HG02642 (cell line): ENCODE data around the gene TBC1D4.
A peak's percentile ranks its signal among the peaks of the same experiment; 100 is the strongest.

Experiments used
- ATAC-seq: cut with Tn5 transposase; IDR thresholded peaks from one replicate; pipeline ENCODE4 v1.9.1; 2021; ENCODE audit warnings: mild to moderate bottlenecking; ENCODE audit not compliant: unreplicated experiment, poor library complexity

TBC1D4 gene

DNA sequence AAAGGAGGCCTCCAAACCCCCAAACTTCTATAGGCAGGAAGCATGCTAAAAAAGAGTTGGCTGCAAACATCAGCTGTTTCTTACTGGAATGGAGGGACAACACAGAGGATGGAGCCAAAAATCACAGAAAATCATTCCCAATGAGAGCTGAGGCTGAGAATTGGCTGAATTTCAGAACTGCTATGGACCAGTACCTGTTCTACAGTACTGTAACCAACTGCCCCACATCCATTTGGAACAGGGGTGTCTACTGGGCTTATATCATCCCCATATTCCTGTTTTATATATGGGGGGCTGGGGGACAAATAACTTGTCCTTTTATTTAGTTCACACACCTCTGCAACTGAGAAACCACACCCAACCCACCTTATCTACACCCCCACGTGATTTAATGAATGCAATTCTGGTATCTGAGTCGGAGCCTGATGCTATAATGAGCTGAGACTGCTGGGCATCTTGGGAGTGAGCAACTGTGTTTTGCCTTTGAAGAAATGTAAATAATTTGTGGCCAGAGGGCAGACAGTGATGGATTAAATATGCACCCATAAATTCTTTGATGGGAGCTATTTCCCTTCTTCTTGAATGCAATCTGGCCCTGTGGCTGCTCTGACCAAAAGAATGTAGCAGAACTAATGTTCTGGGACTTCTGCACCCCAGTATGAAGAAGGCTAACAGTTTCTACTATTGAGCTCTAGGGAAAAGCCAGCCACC, 82.6 kb downstream of the TBC1D4 start:
- ATAC-seq, result no peak

- no peak for ATAC-seq
These were observed 83.9 kb downstream of the TBC1D4 start for GRCh38 chr13:75398072-75398471.

GRCh38 chr13:75395901-75396300, 86.1 kb downstream of the TBC1D4 start:
- no peak for ATAC-seq

DNA sequence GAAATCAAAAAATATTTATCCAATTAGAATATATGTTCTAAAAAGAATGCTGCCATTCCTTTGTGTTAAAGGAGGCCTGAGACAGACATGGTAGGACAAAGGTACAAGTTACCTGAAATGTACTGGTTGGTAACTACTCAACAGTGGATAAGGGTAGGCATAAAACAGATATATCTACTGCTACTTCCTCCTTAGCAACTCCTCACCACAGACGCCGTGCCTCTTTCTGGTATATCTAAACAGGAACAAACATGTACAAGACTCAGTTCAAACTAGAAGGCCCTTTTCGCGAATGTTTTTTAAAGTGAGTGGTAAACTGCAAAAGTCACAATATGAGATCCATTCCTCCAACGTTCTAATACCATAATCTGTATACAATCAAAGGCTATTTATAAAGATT, 86.9 kb downstream of the TBC1D4 start:
- peak; percentile 63 for ATAC-seq

DNA sequence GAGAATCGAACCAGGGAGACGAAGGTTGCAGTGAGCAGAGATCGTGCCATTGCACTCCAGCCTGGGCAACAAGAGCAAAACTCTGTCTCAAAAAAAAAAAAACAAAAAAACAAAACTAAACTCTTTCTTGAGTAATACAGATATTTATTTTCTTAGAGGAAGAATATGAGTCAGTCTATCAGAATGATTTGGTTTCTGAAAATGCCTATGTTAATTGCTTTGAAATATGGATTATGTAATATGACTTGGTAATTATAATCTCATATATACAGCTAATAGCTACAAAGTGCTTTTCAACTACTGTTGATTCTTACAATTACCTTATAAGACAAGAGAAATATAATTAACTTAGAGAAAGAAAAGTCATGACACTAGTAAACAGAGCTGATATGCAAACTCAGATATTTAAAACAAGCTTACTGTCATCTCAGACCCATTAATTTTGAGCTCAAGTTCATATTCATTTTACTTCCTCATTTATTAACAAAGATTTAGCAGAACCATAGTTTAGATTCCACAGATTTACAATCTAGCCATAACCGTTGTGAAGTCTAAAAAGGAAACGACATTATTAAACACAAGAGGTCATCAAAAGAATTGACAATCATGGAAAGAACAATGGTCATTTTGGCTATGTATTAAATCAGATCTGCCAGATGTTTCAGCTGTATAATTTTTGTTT, 88.0 kb downstream of the TBC1D4 start:
- ATAC-seq, result no peak

DNA sequence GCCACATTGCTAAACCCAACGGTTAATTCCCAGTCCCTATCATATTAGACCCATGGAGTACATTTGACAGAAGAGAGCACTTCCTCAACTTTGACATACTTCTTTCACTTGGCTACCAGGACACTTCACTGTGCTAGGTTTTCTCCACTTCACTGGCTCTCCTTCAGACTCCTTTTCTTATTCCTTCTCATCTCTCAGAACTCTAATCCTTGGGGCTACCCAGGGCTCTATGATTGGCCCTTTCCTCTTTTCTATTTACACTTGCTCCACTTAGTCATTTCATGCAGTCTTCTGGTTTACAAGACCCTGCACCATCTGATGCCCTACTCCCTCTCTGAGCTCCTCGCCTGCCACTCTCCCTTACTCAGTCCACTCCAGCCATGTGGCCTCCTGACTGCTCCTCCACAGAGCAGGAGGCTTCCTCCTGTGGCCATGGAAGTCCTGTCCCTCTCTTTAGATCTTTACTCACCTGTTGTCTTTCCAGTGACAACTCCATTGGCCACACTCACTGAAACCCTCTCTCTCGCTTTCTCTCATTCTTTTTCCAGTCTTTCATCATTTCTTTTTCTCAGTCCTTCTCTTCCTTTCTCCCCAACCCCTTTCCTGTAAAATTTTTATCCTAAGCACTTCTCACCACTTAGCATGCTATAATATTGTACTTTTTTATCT, 90.4 kb downstream of the TBC1D4 start:
- peak; percentile 54 for ATAC-seq

- no peak for ATAC-seq
These were observed 91.7 kb downstream of the TBC1D4 start for GRCh38 chr13:75390229-75390628.

DNA sequence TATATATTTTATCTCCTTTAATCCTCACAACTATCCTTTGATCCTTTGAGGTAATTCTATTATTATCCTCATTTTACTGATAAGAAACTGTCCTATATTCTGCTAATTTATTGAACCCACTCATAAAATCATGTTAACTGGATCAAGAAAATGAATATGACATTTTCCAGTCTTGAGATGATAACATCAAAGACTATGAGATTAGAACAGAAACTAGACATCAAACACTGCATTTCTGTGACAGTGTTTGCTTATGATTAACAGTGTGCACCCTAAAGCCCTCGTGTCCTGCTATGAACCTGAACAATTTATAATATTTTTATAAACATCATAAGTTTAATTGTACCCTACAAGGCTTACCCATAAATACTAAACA, 96.3 kb downstream of the TBC1D4 start:
- ATAC-seq, result no peak

- ATAC-seq, result no peak
These were observed 96.9 kb downstream of the TBC1D4 start for GRCh38 chr13:75384879-75385707.

- ATAC-seq, result no peak
These were observed 98.8 kb downstream of the TBC1D4 start for GRCh38 chr13:75383064-75383715.

GRCh38 chr13:75378301-75378700, 103.7 kb downstream of the TBC1D4 start:
- no peak for ATAC-seq

- ATAC-seq, result no peak
These were observed 105.1 kb downstream of the TBC1D4 start for GRCh38 chr13:75376792-75377402.

- ATAC-seq, result no peak
These were observed 106.6 kb downstream of the TBC1D4 start for GRCh38 chr13:75375329-75375728.

- ATAC-seq, result no peak
These were observed 108.0 kb downstream of the TBC1D4 start for GRCh38 chr13:75373988-75374387.

DNA sequence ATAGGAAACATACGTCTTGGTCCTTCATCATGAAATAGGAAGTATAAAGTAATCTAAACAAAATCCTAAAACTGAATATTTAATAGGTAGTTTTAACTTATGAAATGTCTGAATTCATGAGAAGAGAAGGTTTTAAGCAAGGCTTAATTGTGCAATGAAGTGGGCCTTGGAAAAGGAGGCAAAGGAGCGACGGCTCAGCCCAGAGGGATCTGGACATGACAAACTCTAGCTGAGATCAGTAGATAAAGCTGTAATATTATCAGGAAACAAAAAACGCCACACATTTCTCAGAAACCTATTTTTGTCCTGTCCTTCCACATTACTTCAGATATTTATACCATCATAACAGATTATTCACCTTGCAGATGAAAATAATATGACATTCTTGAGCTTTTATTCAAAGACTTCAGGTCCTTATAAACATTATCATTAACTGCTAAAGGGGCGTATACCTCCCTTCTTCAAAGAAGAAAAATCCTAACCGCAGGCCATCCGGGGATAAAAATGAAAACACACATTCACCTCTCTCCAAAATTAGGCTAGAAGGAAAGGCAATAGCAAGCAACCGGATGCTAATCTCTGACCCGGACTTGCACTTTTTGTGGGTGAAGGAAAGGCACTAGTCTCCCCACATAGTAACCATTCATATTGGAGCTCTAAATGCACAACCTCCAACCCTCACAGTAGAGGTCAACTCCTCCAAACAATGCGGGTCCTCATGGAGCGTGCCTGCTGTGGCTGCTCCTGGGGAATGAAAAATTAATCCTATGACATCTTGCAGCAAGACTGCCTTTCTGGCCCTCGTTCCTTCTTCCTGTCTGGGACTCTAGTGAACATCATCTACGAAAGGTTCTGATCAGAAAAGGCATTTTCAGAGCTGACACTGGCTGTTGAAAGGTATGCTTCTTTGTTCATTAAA, 108.8 kb downstream of the TBC1D4 start:
- ATAC-seq, result no peak

DNA sequence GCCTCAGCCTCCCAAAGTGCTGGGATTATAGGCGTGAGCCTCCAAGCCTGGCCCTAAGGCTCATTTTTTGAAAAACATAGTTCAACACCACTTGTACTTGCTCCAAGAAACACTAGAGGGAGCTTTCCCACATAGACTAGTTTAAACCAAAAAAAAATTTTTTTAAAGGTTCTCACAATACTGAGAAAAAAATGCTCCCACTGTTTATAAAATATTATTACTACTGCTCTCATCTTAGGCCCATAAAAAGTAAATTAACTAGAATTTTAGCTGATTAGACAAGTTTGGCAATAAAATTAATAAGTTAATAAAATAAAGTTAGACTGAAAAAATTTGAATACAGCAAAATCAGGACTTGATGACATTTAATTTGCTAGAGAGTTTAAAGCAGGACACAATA, 109.5 kb downstream of the TBC1D4 start:
- peak; percentile 67 for ATAC-seq

DNA sequence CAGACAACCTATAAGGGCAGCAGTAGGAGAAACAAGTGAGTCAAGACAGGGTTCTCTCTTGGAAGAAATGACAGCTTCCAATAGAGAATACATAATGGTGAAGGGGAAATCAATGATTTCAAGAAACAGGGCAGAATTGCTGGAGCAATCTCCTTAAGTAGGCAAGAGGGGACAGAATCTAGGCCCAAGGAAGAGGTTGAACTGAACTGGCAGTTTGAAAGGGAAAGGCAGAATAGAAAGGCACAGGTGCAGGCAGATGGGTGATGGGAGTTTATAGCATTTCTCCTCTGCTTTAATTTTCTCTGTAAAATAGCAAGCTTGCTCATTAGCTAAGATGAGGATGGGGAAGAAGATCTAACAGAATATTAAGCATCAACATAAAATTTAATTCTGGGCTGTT, 110.8 kb downstream of the TBC1D4 start:
- no peak for ATAC-seq

DNA sequence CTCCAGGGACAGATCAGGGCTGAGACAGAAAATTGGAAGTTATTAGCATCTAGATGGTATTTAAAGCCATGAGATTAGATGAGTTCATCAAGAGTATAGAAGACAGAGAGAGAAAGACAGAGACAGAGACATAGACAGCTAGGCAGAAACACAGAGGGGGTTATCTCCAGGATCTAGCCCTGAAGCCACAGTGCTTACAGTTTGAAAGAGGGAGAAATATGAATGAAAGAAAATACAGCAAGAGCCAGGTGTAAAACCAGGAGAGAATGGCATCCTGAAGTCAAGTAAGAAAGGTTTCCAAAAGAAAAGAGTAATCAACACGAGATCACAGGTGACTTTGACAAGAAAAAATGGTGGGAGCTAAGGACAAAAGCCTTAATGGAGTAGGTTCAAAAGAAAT, 111.2 kb downstream of the TBC1D4 start:
- no peak for ATAC-seq

DNA sequence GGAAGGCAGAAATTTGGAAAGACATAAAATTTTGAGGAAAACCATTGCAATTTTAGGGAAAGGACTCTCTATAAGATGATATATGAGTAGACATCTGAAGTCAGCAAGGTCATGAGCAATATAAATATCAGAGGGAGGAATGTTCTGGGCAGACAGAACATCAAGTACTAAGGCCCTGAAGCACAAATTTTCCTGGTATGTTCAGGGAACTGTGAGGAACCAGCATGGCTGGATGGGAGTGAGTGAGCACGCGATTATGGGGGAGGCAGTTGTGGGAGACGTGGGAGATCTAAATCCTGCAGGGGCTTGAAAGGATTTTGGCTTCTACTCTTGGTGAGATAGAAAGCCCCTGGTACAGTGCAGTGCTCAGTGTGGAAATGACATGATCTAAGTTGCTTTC, 112.0 kb downstream of the TBC1D4 start:
- no peak for ATAC-seq
